Measurements from ENCODE around the gene SF1. TPM values are rescaled to one million over a fixed set of nuclear protein-coding genes. Genes with fewer than 3 reads are reported as not detected.

The SF1 gene
- total RNA-seq, 2 donors from 2014 or later = 150 to 470 TPM

DNA sequence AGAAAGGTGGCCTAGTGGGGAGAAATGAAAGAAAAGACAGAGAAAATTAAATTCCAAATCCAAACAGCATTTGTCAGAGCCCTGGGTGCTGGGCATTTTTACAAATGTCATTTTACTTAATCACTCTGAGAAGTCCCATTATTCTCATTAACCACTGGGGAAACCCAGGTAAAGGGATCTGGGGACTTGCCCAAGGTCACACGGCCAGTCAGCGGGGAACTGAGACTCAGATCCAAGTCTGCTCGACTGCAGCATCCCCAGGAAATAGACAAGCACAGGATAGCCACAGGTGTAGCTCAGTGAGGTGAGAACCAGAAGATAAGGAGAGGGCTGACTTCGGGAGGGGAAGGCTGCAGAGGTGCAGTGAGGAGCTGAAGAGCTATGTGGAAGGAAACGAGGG lies 63.2 kb downstream of the SF1 start:
- WGBS, 2 donors = 8 to 17% methylated on average over 5 of the region's 5 CpGs
- no peak overlapping the region for H3K27ac ChIP-seq

DNA sequence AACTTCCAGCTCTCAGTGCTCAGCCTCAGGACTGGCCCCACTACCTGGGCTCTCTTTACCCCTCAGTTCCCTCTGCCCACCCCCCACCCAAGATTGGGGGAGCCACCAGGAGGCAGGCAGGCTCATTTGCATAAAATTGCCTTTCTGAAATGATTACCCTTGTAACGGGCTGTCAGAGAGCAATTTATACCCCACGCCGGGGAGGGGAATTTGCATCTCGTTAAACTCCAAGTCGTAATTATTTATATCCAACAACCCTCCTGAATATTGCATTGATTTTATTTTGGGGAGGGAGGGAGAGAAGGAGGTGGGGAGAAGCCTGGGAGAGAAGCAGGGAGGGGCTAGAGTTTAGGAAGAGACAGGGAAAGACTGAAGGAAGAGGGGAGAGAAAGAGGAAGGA lies 63.7 kb downstream of the SF1 start:
- no peaks in the 10 kb centered on the region for H3K36me3 ChIP-seq (replicated peaks in 1 of 2; ENCODE audit: insufficient read depth in 1 of 2, low read depth in 2 of 2)
- no peak overlapping the region for H3K4me3 ChIP-seq
- DNase-seq = no peak
- H3K27ac ChIP-seq = no peak overlapping the region
- no peak for ATAC-seq
- H3K4me1 ChIP-seq = peaks cover 13% of the 10 kb centered on the region
- 43 to 46% methylated on average over 5 of the region's 5 CpGs for WGBS, 2 donors
- H3K27me3 ChIP-seq = peaks cover 0 to 52% of the 10 kb centered on the region in 2 donors
- TF ChIP-seq, protein P1, sequence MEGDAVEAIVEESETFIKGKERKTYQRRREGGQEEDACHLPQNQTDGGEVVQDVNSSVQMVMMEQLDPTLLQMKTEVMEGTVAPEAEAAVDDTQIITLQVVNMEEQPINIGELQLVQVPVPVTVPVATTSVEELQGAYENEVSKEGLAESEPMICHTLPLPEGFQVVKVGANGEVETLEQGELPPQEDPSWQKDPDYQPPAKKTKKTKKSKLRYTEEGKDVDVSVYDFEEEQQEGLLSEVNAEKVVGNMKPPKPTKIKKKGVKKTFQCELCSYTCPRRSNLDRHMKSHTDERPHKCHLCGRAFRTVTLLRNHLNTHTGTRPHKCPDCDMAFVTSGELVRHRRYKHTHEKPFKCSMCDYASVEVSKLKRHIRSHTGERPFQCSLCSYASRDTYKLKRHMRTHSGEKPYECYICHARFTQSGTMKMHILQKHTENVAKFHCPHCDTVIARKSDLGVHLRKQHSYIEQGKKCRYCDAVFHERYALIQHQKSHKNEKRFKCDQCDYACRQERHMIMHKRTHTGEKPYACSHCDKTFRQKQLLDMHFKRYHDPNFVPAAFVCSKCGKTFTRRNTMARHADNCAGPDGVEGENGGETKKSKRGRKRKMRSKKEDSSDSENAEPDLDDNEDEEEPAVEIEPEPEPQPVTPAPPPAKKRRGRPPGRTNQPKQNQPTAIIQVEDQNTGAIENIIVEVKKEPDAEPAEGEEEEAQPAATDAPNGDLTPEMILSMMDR (IDR thresholded peaks at IDR 0.05) = no peak
- no peak for TF ChIP-seq POLR2A (IDR thresholded peaks at IDR 0.05)
- intact Hi-C loops (cut with DNase I) = no loop called here
- H3K9me3 ChIP-seq = no peaks in the 10 kb centered on the region

More for the DNA sequence above, 63.2 kb downstream of the SF1 start:
- peaks cover 0 to 52% of the 10 kb centered on the region in 2 donors for H3K27me3 ChIP-seq
- TF ChIP-seq POLR2A (IDR thresholded peaks at IDR 0.05) = no peak
- TF ChIP-seq, protein P1 (IDR thresholded peaks at IDR 0.05) = no peak
- no peaks in the 10 kb centered on the region for H3K9me3 ChIP-seq
- H3K4me1 ChIP-seq = peaks cover 13% of the 10 kb centered on the region
- H3K36me3 ChIP-seq (replicated peaks in 1 of 2; ENCODE audit: insufficient read depth in 1 of 2, low read depth in 2 of 2) = no peaks in the 10 kb centered on the region
- DNase-seq = no peak
- H3K4me3 ChIP-seq = no peak overlapping the region
- intact Hi-C loops (cut with DNase I) = no loop called here
- no peak for ATAC-seq

Other genes starting within 250 kb of the SF1 start
- not detected for gene SLC22A11, start 222.6 kb downstream of the SF1 start, total RNA-seq
- not detected for gene SLC22A12, start 187.3 kb downstream of the SF1 start, total RNA-seq
- gene NRXN2, start 55.3 kb downstream of the SF1 start, total RNA-seq = 1 to 10 TPM; 1.3 to 4.9 TPM
- gene RASGRP2, start 34.4 kb downstream of the SF1 start, total RNA-seq = 10 to 100 TPM in 1 of 2 donors, 1 to 10 TPM in 1; 4.6 to 17.9 TPM
- gene PYGM, start 18.6 kb downstream of the SF1 start, total RNA-seq = 1 to 10 TPM in 1 of 2 donors, under 1 TPM in 1; 0.78 to 4.3 TPM
- gene MAP4K2, start 24.7 kb upstream of the SF1 start, total RNA-seq = 10 to 100 TPM; 10.4 to 18.1 TPM
- 10 to 100 TPM; 18.8 to 18.9 TPM for gene MEN1, start 32.0 kb upstream of the SF1 start, total RNA-seq
- gene CDC42BPG, start 66.1 kb upstream of the SF1 start, total RNA-seq = 10 to 100 TPM; 13.5 to 18.9 TPM
- 10 to 100 TPM; 18.7 to 45.2 TPM for gene EHD1, start 100.1 kb upstream of the SF1 start, total RNA-seq
- 10 to 100 TPM; 16.3 to 34.3 TPM for gene ATG2A, start 138.7 kb upstream of the SF1 start, total RNA-seq
- gene PPP2R5B, start 146.1 kb upstream of the SF1 start, total RNA-seq = 10 to 100 TPM; 12.7 to 35.6 TPM
- 10 to 100 TPM in 1 of 2 donors, 1 to 10 TPM in 1; 7.3 to 18.5 TPM for gene GPHA2, start 157.4 kb upstream of the SF1 start, total RNA-seq
- gene MAJIN, start 193.6 kb upstream of the SF1 start, total RNA-seq = under 1 TPM in 1 of 2 donors, not detected in 1; 0.78 TPM
- gene BATF2, start 218.4 kb upstream of the SF1 start, total RNA-seq = 10 to 100 TPM in 1 of 2 donors, 1 to 10 TPM in 1; 2.3 to 20.8 TPM
- gene ARL2, start 235.6 kb upstream of the SF1 start, total RNA-seq = 10 to 100 TPM; 67.6 to 75.5 TPM
- gene SNX15, start 248.9 kb upstream of the SF1 start, total RNA-seq = 10 to 100 TPM in 1 of 2 donors, 1 to 10 TPM in 1; 7.9 to 10.6 TPM